GM18519 (cell line): ENCODE measurements around the gene DUSP8.
"Not testable (repeated sequence)": the region's sequence is repeated elsewhere in the genome, so short reads cannot be mapped to it uniquely, and the experiment has no call there.

Experiments
- ATAC-seq: cut with Tn5 transposase; IDR thresholded peaks from one replicate; pipeline ENCODE4 v1.9.1; 2021; ENCODE audit warnings: mild to moderate bottlenecking, moderate library complexity; ENCODE audit not compliant: unreplicated experiment, low FRiP score

The DUSP8 gene

DNA sequence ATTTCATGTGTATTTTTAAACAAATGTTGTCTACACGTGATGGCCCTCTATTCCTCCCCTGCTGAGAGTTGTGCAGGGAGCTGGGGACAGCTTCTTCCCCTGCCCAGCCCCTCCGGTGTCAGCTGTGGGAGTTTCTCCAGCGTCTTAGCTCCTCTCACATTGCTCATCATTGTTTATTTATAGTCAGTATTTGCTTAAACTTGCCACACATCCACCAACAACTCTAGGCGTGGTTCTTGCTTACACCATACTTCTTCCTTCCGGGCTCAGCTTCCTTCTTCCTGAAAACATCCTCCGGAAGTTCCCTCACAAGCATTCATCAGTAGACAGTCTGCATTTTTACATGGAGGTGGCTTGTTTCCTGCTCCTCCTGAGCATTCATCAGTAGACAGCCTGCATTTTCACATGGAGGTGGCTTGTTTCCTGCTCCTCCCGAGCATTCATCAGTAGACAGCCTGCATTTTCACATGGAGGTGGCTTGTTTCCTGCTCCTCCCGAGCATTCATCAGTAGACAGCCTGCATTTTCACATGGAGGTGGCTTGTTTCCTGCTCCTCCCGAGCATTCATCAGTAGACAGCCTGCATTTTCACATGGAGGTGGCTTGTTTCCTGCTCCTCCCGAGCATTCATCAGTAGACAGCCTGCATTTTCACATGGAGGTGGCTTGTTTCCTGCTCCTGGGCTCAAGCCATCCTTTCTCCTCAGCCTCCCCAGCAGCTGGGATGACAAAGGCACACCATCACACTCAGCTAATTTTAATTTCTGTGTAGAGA is 17.3 kb upstream of the DUSP8 start:
- ATAC-seq = not testable (repeated sequence)

DNA sequence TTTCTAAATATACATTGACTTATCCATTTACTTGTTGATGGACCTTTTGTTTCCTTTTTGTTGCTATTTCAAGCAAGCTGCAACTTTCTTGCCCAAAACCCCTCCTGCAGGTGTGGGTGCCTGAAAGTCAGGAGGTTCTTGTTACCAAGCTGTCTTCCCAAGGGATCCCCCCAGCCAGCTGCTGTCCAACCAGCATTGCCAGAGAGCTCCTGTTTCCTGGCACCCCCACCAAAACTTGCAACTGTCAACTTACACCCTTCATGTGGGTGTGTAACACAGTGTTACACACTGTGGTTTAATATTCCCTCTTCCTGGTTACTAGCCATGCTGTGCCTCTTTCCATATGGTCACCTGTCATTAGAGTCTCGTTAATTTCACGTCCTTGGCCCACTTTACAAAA is 14.6 kb upstream of the DUSP8 start:
- ATAC-seq = no peak

DNA sequence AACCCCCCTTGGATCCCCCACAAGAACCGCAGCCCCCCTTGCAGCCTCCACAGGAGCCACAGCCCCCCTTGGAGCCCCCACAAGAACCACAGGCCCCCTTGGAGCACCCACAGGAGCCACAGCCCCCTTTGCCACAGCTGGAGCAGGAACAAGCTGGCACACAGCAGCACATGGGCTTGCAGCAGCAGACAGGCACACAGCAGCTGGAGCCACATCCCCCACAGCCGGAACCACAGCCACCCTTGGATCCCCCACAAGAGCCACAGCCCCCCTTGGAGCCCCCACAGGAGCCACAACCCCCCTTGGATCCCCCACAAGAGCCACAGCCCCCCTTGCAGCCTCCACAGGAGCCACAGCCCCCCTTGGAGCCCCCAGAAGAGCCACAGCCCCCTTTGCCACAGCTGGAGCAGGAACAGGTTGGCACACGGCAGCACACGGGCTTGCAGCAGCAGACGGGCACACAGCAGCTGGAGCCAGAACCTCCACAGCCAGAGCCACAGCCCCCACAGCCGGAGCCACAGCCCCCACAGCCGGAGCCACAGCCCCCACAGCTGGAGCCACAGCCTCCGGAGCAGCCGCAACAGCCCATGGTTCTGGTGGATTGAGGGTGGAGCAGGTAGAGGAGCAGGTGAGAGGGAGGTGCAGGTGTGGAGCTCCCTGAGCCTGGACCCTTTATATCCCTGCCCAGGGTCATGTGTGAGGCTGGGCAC is 12.7 kb upstream of the DUSP8 start, which contains the start of gene KRTAP5-1:
TSS of gene KRTAP5-1 (minus strand) at position 623 of the 710 bp plus-strand sequence. CDS start at position 589, 34 bp downstream.
- not testable (repeated sequence) for ATAC-seq

DNA sequence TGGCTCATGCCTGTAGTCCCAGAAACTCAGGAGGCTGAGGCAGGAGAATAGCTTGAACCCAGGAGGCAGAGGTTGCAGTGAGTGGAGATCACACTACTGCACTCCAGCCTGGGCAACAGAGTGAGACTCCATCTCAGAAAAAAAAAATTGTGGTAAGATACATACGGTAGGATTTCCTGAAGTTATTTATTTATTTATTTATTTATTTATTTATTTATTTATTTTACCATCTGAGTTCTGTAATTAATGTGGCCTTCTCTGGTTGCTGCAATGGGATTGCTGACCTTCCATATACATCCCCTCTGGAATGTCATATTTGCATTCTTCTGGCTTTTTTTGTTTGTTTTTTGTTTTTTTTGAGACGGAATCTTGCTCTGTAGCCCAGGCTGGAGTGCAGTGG is 10.8 kb upstream of the DUSP8 start:
- ATAC-seq = not testable (repeated sequence)

DNA sequence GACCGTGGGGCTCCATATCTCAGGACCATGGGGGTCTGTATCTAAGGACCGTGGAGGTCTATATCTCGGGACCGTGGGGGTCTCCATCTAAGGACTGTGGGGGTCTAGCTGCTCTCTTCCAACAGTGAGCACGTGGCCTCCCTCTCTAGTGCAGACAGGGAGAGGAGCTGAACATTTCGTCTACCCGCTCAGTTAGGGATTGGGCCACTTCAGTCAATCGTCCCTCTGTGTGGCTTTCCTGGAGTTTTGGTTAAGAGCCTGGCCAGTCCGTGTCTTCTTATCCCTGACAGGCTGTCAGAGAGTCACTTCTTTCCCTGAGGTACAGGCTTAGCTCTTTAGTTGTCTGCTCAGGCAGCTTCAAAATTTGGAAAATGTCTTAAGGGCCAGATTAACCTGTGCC is 9.9 kb upstream of the DUSP8 start:
- ATAC-seq = no peak

DNA sequence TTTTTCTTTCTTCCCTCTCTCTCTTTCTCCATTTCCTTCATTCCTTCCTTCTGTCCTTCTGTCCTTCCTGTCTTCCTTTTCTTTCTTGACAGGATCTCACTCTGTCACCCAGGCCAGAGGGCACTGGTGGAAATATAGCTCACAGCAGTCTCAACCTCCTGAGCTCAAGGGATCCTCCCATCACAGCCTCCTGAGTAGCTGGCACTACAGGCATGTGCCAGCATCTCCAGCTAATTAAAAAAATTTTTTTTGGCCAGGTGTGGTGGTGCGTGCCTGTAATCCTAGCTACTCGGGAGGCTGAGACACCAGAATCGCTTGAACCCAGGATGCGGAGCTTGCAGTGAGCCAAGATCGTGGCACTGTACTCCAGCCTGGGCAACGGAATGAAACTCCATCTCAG is 4.8 kb upstream of the DUSP8 start:
- no peak for ATAC-seq

DNA sequence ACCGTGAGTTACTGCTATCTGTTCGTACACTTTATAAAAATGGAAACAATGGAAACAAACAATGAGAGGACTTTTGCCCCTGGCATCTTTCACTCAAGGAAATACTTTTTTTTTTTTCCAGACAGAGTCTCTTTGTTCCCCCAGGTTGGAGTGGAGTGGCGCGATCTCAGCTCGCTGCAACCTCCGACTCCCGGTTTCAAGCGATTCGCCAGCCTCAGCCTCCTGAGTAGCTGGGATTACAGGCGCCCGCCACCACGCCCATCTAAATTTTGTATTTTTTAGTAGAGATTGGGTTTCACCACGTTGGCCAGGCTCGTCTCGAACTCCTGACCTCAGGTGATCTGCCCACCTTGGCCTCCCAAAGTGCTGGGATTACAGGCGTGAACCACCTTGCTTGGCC is 3.7 kb upstream of the DUSP8 start:
- ATAC-seq = not testable (repeated sequence)

DNA sequence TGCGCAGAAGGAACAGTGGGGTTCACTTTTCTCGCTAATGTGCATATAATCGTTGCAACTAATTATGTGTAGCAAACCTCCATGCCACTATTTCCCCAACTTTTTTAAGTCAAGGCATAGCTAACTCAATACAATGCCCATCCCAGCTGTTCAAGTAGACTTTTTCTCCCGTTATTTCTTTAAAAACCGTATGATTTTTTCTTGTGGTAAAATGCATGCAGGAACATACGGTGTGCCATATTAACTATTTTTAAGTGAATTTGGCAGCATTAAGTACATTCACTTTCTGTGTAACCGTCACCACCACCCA is 2.8 kb upstream of the DUSP8 start:
- ATAC-seq = no peak

DNA sequence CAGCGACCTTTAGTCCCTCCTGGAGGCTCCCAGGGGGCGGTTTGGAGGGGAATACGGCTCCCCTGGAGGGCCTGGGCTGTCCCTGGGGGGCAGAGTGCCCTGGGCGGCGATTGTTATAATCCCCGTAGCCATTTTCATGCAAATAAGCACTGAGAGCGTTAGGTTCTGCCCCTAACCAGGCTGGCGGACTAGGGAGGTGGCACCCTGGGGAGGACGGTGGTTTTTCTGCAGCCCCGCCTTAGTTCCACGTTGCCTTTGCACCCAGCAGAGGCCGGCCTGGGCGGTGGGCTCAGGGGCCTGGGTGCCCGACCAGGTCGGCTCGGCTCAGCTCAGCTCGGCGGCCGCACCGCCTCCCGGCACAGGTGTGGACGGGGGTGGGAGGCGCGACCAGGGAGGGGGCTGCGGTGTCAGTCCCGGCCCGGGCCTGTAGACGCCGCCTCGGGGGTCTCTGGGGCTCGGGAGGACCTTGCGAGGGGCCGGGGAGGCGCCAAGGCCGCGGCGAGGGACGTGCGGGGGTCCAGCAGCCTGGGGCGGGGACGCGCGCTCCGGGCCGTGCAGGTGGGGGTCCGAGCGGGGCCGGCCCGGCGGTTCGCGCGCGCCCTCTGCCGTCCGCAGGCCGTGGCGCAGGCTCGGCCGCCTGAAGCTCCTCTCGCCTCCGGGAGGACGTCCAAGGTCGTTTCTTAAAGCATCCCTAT is 2.3 kb upstream of the DUSP8 start:
- no peak for ATAC-seq

DNA sequence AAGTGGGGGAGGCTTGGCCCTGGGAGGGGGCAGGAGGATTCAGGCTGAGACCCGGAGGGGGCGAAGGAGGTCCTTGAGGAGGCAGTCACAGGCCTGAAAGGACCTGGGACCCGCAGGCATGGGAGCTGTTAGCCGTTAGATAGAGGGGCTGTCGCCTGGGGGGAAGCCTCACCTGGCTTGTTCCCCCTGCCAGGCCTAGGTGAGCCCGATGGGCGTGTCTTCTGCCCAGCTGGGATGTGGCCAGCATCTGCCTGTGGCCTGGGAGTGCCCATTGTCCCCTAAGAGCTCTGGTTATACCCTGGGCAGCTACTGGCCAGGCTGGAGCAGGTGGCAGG is 1.8 kb upstream of the DUSP8 start:
- ATAC-seq = no peak

DNA sequence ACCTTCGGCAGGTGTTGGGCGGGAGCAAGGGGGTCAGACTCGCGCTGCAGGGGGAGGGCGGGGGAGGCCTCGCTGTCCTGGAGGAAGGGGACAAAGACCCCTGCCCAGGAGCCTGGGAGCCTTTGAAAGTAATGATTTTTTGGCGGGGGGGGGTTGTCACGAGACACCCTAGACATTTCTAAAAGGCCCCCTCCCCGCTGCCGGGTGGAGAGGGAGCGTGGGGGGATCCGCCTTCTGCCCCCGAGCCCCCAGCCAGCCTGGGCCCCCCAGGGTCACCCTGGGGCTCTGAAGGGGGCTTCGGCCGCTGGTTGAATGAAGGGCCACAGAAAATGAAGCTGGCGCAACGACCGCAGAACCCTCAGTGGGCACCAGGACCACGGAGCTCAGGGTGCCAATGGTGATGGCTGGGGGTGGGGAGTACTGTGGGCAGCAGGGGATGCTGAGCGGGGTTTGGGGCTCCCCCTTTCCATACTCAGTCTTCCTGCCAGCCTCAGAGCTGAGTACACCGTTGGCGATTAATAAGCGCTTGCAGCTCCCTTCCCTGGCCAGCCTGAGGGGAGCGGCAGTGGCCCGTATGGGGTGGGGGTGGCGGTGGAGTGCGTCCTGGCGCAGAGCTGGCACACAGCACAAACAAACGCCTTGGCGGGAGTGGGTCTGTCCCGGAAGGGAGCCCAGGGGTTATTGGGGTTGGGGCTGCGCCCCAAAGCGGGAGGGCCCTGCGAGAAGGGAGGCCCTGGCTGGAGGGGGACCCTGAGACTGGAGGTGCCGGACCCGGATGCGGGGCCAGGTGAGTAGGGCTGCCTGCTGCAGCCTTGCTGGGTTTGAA is 1.2 kb upstream of the DUSP8 start:
- no peak for ATAC-seq

DNA sequence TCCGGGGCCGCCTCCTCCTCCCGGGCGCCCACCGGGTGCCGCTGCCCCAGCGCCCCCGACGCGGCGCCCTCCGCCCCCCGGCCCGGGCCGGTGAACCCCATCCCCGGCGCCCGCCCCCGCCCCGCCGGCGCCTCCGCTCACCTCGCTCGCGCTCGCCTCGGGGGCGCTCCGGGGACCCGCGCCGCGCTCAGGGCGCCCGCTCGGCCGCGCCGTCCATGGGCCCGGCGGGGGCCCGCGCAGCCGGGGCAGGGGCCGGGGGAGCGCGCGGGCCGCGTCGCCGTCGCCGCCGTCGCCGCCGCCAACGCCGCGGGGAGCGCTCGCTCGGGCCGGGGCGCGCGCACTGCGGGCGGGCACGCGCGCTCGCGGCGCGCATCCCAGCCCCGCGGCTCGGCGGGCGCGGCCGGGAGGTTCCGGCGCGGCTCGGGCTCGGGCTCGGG is 293 bp downstream of the DUSP8 start:
- ATAC-seq = no peak

DNA sequence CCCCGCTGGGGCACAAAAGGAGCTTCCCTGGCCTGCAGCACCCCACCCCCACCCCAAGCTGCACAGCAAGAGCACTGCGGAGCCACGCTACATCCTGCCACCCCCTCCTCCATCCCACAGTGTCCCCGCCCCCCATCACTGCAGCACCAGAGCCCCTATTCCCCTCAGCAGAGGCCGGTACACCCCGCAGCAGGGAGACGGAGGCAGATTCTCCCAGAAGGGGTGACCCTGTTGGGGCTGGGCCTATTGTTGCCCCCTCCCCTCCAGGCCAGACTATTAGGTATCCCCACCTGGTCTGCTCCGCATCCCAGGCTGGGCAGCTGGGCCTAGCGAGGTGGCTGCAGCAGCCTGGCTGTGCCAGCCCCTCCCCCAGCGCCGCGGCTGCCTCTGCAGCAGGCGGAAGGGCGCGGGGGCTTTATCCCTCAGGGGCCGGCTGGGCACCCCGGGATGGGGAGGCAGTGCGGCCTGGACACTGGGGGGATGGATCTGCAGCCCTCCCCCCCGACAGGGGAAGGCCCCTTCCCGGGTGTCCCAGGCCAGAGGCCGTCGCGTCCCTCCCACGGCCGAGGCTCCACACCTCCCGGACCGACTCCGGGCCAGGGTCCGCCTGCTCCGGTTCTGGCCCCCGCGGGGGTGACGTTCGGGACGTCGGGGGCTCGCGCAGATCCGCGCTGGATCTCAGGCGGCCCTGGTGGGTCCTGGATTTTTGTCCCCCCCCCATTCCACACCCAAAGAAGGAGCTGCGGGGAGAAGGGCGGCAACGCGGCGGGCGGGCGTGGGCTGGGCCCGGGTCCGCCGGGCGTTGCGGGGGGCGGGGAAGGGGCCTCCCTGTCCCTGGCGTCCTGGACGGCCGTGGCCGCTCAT is 943 bp downstream of the DUSP8 start:
- no peak for ATAC-seq

DNA sequence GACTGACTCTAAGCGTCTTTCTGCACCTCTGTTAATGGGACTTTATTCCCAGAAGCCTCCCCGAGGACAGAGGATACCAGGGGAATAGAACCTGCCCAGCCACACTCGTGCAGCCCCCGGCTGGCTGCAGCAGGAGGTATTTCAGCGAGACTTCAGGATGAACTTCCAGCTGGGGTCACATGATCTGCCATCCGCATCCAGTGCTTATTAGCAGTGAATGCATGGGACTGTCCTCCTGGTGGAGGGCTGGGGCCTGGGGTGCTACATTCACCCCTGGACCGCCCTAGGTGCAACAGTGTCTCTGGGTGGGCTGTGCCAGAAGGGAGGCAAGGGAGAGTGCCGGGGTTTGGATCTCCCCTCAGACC is 1.6 kb downstream of the DUSP8 start:
- ATAC-seq = no peak

DNA sequence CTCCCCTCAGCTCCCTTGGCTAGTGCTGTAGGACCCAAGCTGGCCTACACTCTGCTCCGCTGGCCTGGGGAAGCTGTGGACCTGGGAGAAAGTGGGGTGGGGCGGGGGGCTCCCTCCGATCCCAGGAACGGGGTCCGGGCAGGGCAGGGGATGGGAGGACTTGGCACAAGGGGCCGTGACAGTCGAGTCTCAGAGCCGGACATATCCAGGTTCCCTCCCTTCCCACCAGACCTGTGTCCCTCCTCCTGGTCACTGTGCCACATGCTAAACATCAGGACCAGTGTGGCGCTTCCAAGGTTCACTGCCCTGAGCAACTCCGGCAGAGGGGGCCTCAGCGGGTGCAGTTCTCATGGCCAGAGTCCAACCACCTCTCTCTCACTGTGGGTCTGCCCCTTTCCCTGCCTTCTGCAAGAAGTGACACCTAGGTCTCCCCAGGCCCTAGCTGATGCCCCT is 2.0 kb downstream of the DUSP8 start:
- no peak for ATAC-seq

DNA sequence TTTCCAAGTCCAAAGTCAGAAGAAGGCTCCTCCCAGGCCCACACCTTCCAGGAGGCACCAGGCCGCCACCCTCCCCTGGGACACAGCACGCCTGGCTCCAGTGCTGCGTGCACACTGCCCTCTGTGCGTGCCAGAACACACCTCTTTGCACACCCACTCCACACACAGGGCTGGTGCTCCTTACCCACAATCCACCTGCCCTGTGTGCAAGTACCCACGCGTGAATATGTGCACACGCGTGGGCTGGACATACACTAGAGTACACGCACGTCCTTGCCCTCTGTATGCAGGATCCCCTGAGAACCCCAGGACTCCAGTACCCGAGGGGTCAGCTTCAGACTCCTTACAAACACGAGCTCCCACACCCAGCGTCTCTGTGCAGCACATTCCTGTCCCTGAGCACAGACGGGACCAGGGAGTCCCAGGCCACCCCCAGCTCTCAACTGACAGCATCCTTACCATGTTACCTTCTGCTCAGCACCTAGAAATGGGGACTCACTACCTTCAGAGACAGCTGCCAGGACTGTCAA is 2.8 kb downstream of the DUSP8 start:
- no peak for ATAC-seq

DNA sequence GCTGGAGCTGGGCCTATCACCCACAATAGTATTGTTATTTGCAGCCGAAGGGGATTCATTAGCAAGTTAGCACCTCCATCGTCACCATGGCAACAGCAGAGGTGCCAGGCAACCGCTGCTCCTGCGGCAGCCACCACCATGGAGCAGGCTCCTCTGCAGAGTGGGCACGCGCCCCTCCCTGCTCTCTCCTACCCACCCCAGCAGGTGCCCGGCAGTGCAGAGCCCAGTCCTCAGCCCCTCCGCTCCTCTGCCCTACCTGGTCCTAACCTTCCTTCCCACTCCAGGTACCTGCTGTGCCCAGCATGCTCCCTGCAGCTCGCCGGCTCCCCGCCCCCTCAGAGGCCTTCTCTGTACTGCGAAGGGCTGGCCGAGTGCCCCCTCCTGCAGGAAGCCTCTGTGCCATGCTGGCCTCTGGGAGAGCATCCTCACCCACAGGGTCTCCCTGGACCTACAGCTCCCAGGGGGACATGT is 3.6 kb downstream of the DUSP8 start:
- ATAC-seq = no peak

DNA sequence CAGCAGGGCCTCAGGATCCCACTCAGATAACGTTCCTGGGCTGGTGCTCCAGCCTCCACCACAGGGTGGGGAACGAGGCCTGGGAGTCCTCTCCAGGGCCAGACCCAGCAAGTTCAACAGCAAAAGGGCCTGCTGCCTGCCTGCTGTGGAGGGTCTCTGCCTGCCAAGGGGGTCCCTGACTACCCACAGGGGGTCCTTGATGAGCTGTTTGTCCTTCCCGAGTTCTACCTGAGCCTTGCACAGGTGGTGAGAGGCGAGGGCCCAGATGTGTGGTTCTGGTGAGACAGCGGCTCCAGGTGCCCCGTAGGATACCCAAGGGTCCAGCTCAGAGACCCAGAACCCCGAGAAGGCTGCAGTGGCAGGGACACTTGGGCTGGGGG is 4.4 kb downstream of the DUSP8 start:
- ATAC-seq = no peak

DNA sequence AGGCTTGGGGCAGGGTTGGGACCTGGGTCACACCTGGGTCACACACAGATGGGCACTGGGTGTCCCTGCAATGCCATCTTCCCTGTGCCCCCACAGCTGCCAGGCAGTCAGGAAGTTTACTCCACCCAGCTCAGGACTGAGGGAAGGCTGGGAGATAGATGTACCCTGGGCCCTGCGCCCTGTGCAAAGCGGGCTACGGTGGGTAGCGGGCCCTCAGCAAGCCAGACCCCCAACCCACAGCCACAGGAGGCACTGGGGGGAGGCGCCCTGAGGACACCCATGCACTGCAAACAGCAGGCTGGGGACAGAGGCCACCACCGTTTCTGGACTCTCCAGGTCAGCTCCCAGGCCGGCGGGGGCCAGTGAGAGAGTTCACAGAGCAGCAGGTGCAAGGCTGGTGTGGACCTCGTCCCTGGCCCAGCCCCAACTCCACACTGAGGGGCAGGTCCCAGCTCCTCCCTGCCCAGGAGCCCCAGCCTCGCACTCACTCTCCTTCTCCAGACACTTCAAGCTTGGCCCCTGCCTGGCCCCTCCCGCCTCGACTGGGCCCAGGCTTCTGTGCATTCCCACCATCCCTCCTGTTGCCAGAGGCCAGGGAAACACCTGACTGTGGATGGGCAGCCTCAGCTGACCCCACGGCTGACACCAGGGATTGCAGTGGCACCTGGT is 4.9 kb downstream of the DUSP8 start:
- ATAC-seq = no peak
